Measurements from ENCODE around the gene PID1.
"Not testable (repeated sequence)": the region's sequence is repeated elsewhere in the genome, so short reads cannot be mapped to it uniquely, and the experiment has no call there.

Gene PID1

GRCh38 chr2:229111744-229112143, 159.3 kb downstream of the PID1 start:
- DNase-seq (ENCODE audit: low spot score), result no peak

DNA sequence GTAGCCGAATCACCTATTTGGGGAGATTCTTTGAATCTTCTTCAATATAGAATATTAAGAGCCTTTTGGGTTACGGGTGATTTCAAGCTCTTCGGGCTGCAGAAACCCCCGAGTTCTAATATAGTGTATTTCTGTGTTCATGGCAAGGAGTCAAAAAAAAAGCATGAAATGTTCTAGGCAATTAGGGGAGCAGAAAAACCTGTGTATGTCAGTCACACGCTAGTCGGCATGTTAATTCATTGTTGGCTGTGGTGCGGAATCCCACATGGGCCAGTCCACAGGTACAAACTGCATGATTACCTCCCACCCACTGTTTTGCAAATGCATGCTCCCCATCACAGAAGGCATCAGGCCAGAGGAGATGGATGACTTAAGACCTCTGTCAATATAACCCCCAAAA, 161.9 kb downstream of the PID1 start:
- no peak for DNase-seq (ENCODE audit: low spot score)

GRCh38 chr2:229107601-229108000, 163.5 kb downstream of the PID1 start:
- DNase-seq (ENCODE audit: low spot score), result no peak

DNA sequence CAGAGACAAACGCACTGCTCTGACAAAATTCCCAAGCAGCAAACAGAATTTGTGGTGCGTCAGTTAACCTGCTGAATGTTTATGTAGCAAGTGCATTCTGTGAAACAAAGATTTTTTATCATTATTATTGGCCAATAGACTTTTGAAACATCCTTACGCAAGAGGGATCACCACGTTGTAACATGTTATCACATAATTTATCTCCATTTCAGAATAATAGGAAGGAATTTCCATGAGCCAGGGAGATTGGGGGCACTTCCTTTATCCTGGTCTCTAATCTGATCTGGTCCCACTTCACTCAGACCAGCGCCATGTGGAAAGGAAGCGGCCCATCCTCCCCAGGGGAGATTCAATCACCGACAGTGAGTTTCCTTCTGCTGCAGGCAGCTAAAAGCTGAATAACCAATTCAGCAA, 166.1 kb downstream of the PID1 start:
- no peak for DNase-seq (ENCODE audit: low spot score)

GRCh38 chr2:229104025-229104424, 167.1 kb downstream of the PID1 start:
- DNase-seq (ENCODE audit: low spot score), result no peak

- no peak for DNase-seq (ENCODE audit: low spot score)
Measured at GRCh38 chr2:229101314-229101713, 169.8 kb downstream of the PID1 start.

- no peak for DNase-seq (ENCODE audit: low spot score)
Measured at GRCh38 chr2:229099231-229099630, 171.9 kb downstream of the PID1 start.

DNA sequence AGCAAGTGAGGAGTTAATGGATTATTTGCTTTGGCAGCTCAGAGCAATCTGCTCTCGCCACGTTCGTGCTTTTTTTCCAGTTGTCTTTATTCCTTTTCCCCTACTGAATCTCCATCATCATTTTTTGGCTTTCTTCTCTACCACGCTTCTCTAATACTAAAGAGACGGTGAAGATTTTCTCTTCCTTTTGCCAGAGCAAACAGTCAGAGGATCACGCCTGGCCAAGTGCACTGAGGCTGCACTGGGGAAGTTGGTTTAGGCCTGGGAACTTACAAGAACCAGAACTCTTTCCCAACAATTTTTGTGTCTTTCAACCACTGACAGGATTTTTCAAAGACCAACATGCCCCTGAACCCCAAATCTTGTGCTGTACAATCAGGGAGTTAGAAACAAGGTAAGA, 172.3 kb downstream of the PID1 start:
- no peak for DNase-seq (ENCODE audit: low spot score)

GRCh38 chr2:229096409-229097066, 174.5 kb downstream of the PID1 start:
- no peak for DNase-seq (ENCODE audit: low spot score)

GRCh38 chr2:229095472-229095871, 175.6 kb downstream of the PID1 start:
- DNase-seq (ENCODE audit: low spot score), result no peak

GRCh38 chr2:229090225-229090624, 180.9 kb downstream of the PID1 start:
- DNase-seq (ENCODE audit: low spot score), result no peak

DNA sequence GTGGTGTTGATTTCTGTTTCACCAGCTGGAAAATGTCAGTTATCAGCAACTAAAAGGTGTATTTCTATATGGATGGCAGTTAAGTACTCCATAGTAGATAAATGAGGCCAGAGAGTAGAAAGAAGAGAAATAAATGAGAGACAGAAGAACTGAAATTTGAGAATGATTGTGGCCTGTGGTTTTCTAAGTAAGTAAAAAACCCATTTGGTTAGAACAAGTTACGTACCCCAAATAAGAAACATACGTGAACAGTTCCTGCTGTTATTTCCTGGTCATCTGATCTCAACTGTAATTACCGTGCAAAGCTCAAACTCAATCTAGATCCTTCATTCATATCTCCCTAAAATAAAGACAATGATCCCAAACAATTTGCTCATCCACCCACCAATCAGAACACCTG, 181.3 kb downstream of the PID1 start:
- DNase-seq (ENCODE audit: low spot score), result no peak

DNA sequence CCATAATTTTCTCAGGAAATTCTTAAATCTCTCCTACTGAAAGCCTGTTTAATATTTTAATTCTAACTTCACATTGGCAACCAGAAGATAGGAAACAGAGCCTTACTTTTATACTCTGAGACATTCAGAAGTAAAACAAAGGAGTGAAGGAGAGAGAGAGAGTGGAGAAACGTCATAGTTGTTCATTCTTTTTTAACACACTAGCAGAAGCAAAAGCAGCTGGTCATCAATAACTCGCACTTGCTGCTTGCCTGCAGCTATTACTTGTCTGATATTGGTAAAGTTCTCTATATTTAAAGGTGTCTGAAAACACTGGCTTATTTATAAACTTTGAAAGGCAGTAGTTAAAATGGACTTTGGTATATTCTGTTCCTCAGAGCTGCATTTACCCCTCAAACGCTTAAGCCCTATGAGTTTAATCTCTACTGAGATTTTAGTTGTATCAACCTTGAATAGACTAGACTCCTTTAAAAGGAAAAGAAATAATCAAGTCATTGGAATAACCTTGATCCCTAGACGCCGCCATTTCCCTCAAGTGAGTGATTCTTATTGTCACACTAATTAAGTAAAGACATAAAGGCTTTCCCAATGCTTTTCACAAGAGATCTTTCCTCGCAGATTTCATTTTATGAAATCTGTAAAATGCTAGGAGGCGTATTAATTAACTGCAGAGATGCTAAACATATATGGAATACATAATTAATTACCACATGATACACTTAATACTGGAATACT, 182.0 kb downstream of the PID1 start:
- DNase-seq (ENCODE audit: low spot score), result no peak

- DNase-seq (ENCODE audit: low spot score), result no peak
Measured at GRCh38 chr2:229088517-229088913, 182.6 kb downstream of the PID1 start.

- no peak for DNase-seq (ENCODE audit: low spot score)
Measured at GRCh38 chr2:229087843-229088516, 183.1 kb downstream of the PID1 start.

DNA sequence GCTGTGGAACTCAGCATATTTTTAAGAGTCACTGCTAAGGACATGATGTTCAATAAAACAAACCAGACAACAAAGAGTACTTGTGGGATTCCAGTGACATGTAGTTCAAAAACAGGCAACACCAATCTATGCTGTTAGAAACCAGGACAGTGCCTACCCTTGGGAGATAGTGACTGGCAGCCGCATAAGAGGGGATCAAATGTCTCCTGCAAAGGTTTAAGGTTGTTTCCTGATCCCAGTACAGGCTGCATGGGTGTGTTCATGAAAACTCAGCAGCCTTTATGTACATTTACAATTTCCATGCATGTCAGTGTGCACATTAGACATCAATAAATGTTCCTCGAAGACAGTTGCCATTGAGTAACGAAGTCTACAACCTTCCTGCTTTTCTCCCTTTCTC, 183.8 kb downstream of the PID1 start:
- no peak for DNase-seq (ENCODE audit: low spot score)

DNA sequence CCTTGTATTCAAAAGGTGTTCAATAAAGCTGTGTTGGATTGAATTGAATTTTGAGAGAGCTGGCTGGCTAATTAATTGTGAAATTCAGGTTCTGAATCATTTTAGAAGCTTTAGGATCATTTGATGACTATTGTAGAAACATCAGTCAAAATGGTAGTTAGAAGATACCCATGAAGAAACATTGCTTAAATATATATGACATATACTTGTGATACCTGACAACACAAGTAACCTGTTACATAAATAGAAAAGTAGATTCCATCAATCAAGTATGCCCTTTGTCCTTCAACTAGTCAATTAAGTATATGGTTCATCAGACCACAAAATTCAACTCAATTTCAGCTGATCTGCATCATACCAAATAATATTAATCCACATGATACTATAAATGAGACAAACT, 185.6 kb downstream of the PID1 start:
- no peak for DNase-seq (ENCODE audit: low spot score)

DNA sequence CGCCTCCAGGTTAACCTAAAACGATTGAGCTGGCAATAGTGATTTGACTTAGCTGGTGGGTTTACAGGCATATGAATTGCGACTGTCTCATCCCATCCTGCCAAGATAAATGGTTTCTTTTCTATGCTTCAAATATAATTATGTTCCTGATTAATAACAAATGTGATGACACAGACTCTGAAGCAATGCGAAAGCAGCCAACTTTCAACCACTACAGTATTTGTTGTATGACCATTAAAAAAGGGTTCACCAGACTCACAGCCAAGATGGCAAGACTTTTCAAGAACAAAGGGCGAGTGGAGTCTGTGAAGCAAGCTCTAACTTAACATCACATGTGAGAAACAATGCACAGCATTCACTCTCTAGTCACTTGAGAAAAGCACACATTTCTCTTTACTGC, 186.6 kb downstream of the PID1 start:
- no peak for DNase-seq (ENCODE audit: low spot score)

DNA sequence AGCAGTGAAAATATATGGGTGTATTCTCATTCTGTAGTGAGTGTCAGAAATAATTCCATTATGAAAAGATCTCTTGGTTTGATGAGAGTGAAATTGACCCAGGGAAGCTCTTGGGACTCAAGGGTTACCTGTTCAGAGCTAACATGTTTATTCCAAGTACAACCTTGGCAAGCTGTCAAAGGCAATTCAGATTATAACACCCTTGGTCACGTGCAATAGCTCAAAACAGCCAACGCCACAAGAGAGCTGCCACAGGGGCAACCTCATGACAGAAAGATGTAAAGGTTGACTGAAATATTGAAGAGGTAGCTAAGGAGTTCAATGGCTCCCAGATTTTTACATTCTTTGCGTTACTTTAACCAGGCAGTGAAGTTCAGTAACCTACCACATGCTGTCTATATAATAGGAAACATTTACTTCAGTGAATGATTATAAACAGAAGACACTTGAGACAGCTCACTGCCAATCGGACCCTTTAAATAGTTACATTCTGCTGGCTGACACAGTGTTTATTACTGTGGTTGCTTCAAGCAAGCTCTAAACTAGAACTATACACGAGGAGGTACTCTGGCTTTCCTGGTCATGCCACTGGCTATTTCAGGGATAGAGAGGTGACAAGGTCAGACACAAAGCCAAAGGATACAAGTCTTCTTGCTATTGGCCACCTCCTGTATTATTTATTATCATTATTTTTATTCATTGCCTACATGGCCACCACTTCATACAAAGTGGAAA, 187.3 kb downstream of the PID1 start:
- no peak for DNase-seq (ENCODE audit: low spot score)

- no peak for DNase-seq (ENCODE audit: low spot score)
Measured at GRCh38 chr2:229081411-229081810, 189.7 kb downstream of the PID1 start.

DNA sequence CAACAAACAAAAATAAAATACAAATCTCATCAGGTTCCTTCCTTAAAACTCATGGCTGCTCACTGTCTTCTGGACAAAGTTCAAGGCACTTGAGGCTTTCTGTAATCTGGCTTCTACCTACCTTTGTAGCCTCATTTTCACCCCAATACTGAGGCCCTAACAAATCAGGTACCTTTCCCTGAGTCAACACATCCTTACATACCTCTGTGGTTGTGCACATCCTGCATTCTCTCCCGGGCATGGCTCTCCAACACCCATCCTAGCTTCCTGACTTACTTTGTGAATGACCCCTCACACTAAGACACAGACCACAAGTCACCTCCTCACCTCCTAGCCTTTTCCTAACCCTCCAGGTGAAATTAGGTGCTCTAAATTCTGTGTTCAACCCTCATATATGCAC, 190.9 kb downstream of the PID1 start:
- DNase-seq (ENCODE audit: low spot score), result no peak

DNA sequence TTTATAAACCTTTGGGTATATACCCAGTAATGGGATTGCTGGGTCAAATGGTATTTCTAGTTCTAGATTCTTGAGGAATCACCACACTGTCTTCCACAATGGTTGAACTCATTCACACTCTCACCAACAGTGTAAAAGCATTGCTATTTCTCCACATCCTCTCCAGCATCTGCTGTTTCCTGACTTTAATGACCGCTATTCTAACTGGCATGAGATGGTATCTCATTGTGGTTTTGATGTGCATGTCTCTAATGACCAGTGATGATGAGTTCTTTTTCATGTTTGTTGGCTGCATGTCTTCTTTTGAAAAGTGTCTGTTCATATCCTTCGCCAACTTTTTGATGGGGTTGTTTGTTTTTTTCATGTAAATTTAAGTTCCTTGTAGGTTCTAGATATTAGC, 194.2 kb downstream of the PID1 start:
- DNase-seq (ENCODE audit: low spot score), result not testable (repeated sequence)

DNA sequence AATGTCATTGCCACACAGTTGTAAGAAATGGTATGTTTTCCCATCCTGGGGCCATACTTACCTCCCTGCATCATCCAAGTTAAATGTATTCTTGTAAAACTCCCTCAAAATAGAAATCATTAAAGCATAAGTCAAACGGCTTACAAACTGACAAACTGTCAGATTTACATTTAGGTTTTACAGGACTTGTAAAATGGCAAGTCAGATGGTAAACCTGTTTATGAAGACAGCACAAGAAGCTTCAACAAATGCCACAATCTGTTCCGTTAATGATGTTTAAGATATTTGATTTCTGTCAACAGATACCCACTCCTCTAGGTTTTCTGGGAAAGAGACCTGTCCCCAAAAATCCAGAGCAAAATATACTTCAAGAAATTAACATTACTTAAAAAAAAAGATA, 197.2 kb downstream of the PID1 start:
- DNase-seq (ENCODE audit: low spot score), result no peak

Measured in SW480 (cell line).